ENCODE measurements around the gene DAO.

DAO gene

DNA sequence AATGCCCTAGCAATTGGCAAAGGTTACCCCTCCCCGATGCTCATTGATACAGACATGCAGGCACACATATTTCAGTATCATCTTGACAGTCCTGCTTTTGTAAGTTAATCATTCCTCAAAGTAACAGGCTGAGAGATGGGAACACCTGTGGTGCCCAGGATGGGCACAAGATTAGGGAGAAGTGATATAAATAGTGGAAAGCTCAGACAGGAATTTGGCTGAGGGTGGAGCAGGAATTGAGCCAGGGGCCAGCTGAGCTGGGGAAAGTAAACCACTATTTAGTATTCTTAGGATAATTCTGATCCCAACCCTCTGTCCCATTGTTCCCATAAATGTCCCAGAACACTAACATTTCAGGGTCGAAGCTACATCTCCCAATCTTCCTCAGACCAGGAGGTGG, 38.3 kb downstream of the DAO start:
- no peak for FAIRE-seq
- no peak for DNase-seq (ENCODE audit: low spot score)

DNA sequence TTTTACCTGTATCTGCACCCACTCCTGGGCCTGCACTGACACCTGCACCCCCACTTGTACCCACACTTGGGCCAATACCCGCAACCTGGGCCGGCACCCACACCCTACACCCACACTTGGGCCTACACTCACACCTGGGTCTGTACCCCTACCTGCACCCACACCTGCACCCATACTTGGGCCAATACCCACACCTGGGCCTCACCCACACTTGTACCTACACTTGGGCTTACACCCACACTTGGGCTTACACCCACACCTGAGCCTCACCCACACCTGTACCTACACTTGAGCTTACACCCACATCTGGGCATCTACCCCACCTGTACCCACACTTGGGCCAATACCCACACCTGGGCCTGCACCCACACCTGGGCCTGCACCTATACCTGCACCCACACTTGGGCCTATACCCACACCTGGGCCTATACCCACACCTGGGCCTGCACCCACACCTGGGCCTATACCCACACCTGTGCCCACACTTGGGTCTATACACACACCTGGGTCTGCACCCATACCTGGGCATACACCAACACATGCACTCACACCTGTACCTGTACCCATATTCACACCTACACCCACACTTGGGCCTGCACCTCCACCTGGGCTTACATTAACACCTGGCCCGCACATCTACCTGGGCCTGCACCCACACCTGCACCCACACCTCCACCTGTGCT, 39.2 kb downstream of the DAO start:
- no peak for FAIRE-seq
- DNase-seq (ENCODE audit: low spot score) = no peak

DNA sequence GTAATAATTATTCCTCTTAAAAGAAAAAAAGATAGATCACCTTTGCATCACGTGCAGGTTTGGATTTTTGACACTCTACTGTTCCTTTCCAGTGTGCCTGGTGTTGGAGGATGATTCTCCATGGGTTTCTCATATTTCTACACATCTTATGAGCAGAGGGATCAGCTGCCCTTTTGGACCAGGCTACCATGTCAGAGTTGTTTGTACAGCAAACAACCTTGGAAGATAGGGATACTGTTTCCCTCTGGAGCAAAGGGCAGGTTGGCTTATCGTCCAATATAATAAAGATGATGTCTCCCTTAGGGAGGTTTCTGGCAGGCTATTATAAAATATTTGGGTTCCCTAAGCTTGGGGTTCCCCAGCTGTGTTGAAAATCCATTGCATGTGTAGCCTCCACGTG, 42.1 kb downstream of the DAO start:
- DNase-seq (ENCODE audit: low spot score) = no peak
- FAIRE-seq = no peak

DNA sequence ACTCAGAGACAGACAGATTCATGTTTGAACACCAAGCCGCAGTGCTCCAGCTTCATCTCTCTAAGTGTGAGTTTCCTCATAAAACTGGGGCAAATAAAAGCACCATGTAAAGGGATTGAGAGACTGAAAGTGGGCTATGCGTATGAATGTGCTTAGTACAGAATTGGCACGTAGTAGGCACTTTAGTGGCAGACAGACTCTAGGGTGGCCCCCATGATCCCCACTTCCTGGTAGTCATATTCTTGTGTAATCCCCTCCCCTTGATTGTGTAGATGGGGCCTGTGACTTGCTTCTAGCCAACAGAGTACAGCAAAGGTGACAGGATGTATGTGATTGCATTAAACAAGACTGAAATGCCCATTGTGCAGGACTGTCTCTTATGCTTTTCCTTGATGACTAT, 43.0 kb downstream of the DAO start:
- DNase-seq (ENCODE audit: low spot score) (no peak), FAIRE-seq (no peak)

DNA sequence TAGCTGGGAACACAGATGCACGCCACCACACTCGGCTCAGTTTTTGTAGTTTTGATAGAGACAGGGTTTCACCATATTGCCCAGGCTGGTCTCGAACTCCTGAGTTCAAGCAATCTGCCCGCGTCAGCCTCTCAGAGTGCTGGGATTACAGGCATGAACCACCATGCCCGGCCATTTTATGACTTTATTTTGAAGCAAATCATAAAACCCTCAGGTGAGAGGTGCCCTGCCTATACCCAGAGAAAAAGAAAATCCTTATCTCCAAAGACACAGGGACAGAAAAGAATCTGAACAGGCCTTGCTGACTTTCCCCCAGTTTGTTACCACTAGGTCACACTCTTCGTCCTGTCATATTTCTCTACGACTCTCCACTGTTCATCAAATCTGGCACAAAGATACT, 48.8 kb downstream of the DAO start:
- no peak for DNase-seq (ENCODE audit: low spot score)
- FAIRE-seq = no peak

DNA sequence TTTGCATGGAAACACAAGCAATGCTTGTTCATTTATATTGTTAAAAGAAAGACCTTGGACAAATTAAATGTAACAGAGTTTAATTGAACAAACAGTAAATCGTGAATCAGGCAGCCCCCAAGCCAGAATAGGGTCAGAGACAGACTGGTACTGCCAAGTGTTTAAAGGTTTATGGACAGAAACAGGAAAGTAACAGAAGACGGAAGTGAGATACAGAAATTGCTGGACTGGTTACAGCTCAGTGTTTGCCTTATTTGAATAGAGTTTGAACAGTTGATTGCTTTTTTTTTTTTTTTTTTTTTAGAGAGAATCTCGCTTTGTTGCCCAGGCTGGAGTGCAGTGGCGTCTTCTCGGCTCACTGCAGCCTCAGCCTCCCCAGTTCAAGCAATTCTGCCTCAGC, 50.3 kb downstream of the DAO start:
- no peak for DNase-seq (ENCODE audit: low spot score)

DNA sequence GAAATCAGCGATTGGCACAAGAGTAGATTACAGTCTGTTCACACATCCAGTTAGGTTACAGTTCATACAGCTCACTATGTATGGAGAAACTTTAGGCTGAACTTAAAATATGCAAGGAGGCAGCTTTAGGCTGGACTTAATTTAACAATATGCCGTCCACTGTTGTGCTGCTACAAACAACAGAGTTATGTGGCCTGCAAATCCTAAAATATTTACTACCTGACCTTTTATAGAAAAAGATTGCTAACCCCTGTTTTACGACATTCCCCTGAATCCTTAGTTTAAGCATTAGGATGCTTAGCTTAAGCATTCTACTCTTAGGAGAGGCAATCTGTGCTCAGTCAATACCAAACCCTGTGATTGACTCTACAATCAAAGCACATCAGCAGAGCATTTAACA, 50.9 kb downstream of the DAO start:
- DNase-seq (ENCODE audit: low spot score) = no peak
- no peak for FAIRE-seq

More for the DNA sequence above, 50.3 kb downstream of the DAO start:
- no peak for FAIRE-seq

DNA sequence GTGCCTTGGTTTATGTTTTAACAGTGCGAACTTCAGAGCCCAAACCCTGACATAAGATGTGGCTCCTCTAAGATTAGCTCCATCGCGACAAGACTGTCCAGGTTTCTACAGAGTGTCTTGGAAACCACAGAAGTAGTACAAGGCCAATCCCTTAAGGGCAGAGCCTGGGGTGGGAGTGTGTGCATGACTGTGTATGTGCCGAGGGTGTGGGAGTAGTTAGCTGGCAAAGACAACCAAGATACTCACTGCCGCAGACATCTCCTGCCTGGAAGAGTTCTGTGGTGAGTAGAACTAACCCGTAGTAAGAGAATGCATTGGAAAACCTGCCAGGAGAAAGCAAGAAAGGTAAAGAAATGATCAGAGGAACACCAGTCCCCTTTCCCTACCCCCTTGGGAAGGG, 54.1 kb downstream of the DAO start:
- FAIRE-seq (no peak), DNase-seq (ENCODE audit: low spot score) (no peak)

DNA sequence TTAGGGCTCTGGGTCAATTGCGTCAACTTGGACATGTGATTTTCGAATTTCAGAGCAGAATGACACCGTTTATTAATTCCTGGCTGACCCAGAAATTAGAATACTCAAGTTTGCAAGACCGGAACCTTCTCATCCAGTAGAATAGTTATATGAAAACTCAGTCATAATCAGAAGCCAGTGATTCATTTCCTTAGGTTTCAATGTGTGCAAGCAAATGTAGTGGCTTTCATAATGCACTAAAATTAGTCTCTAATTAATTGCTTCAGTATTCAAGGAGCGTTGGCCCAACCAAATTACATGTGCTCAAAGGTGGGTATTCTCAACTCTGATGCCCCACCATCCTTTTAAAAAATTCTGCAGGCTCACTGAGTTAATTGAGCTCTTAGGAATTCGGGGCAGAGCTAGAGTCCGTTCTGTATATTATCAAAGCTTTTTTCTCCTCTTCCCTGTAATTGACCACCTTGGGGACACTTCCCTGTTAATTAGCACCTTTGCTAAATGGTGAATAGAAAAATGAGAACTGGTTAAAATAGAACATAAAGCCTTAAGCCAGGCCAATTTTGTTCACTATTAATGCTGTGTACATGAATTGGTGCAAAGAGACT, 55.4 kb downstream of the DAO start:
- FAIRE-seq (no peak), DNase-seq (ENCODE audit: low spot score) (no peak)

DNA sequence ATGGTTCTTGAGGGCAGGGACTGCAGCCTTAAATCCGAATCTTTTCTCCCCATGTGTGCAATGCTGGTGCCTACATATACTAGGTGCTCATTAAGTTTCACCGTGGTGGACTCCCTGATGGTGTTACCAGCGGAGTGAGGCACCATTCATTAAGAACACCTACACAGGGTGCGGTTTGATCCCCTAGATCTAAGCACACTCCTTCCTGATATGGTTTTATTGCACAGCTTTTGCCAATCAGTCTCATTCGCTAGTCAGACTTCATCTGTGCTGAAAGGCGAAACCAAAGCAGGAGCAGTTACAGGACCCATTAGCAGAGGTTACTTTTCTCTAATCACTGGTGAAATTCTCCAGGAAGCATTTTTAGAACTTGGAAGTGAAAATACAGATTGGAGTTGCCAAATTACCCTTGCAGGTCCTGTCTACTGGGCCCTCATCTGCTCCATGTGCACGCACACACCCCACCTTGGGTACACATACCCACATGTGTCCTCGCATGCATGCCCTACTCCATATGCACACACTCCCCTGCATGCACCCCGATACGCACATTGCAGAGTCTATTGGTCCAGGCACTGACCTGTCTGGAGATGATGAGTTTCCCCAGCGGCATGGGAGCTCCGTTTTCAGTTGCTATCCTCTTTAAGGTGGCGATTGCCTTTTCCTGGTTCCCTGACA, 58.5 kb downstream of the DAO start:
- no peak for FAIRE-seq

DNA sequence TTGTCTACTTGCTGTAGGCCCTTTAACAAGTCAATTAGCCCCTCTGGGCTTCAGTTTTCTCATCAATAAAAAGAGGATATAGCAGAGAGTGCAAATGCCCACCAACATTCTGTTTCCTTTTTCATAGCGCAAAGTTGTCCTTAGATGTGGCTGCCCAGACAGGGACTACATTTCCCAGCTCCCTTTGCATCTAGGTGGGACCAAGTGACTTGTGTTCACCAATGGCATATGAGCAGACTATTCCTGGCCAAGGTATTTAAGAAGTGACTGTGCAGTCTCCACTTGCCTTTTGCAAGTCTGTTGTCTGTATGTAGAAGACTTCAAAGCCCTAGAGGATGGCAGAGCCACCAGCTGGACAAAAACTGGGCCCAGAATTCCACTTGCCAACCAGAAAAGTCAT, 59.7 kb downstream of the DAO start:
- FAIRE-seq (no peak), DNase-seq (ENCODE audit: low spot score) (no peak)

More for the DNA sequence above, 58.5 kb downstream of the DAO start:
- DNase-seq (ENCODE audit: low spot score) = no peak

DNA sequence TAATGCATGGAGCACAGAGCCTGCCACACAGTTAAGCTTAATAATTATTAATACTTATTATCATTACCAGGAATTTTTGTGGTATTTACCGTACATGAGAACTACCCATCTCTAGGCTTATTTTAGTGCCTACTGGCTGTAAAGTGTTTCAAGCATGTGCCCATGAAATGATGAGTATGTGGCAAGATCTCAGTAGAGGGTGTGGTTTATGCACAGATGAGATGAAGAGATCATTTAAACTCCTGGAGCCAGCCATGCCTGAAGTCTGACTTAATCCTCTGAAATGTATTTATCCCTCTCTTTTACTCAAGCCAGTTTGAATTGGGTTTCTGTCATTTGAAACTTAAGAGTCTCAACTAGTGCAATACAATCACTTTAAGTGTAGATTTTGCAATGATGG, 60.2 kb downstream of the DAO start:
- DNase-seq (ENCODE audit: low spot score) = no peak
- FAIRE-seq = no peak

DNA sequence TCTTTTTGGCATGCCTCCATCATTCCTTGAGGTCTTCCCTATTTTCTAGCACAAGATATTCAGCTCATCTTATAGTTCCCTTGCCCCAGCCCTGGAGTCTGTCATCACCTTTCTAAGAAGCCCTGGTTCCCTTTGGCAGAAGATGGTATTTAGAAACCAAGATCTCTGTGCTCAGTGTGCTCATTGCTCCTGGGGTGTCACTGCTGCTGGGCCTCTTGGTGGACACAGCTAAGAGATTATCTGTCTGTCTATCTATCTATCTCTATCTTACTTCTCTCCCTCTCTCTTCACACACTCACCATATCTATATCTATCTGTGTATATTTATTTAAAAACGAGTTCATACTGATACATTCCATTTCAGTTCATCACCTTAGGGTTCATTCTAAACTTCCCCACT, 67.2 kb downstream of the DAO start:
- no peak for DNase-seq (ENCODE audit: low spot score)
- FAIRE-seq = no peak

DNA sequence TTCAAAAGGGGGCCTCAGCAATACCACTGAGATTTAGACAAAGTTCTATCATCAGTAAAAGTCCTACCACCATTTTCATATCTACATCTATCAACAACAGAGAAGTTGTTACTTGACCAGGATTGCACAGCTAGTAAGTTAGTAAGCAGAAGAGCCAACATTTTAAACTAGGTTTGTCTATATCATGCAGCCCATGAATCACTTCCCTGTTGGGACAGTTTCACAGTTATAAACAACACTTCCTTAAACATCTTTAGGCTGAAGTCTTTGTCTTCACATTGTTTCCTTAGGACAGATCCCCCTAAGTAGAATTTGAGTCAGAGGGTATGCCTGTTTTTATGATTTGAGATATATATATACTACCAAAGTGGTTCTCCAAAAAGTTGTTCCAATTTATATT, 68.5 kb downstream of the DAO start:
- FAIRE-seq = no peak
- DNase-seq (ENCODE audit: low spot score) = no peak

DNA sequence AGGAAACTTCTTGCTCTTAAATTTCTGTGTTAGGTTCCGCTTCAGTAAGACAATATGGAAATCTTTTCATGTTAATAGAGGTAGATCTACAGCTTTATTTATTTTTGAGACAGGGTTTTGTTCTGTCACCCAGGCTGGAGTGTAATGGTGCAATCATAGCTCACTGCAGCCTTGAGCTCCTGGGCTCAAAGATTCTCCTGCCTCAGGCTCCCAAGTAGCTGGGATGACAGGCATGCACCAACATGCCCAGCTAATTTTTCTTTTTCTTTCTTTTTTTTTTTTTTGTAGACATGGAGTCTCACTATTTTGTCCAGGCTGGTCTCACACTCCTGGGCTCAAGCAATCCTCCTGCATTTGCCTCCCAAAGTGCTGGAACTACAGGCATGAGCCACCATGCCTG, 70.1 kb downstream of the DAO start:
- DNase-seq (ENCODE audit: low spot score) = no peak
- FAIRE-seq = no peak
